ENCODE measurements around the gene ZFP1. TPM values are rescaled to one million over a fixed set of nuclear protein-coding genes. Genes with fewer than 3 reads are reported as not detected.
"Not testable (repeated sequence)": the region's sequence is repeated elsewhere in the genome, so short reads cannot be mapped to it uniquely, and the experiment has no call there.

The ZFP1 gene
- polyA plus RNA-seq, 5 donors, result 18.6 to 30.5 (median 22.0) TPM

GRCh38 chr16:75111961-75112733 lies 36.2 kb upstream of the ZFP1 start:
- no peak for DNase-seq

DNA sequence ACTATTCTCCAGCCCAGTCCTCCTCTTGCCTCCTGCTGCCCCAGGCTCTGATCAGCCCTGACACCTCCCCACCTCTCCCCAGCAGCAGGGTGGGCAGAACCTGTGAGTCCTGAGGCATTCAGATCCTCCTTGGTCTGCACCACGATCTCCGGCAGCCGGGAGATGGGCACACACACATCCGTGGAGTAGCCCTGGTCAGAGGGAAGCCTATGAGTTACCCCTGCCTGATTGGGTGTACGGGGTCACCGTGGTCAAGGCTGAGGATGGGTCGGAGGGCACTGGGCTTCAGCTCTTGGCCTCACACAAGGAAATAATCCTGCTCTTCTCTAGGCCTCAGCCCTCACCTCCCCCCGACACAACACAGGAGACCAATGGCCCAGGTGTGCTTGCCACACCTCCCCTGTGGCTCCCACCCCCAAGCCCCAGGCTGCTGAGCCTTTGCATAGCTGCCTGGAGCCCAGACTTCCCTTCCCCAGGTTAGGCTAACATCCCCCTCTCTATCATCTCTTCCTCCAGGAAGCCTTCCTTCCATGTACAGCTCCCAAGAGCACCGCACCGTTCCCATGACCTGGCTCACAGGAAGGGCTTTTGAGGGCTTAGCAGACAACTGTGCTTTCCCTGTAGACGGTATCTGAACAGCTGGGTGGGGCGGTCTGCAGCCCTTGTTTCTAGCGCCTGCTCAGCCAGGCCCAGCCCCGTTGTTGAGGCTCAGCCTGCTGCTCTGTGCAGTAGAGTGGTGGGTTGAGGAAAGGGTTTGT lies 35.4 kb upstream of the ZFP1 start:
- DNase-seq, result no peak

DNA sequence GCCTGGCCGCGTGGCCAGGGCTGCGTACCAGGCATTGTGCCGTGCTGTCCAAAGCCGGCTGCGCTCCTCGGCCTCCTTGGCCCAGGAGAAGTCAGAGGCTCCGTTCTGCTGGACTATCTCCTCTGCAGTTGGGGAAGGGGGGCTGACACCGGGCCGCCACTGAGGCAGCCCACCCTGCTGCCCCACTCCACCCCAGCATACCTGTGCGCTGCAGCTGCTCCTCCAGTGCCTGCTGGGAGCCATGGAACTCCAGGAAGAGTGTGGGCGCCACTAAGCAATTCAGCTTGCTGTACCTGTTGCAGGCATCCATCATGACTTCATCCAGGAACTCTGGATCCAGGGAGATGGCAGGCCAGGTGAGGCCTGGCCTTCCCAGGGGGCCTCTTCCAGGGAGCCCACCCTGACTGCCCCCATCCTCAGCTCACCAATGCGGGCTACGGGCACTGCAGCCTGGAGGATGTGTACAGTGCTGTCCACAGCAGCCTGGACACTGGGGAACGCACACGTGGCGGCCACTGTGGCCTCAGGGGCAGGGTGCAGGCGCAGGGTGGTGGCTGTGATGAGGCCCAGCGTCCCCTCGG lies 34.7 kb upstream of the ZFP1 start:
- DNase-seq, result no peak

DNA sequence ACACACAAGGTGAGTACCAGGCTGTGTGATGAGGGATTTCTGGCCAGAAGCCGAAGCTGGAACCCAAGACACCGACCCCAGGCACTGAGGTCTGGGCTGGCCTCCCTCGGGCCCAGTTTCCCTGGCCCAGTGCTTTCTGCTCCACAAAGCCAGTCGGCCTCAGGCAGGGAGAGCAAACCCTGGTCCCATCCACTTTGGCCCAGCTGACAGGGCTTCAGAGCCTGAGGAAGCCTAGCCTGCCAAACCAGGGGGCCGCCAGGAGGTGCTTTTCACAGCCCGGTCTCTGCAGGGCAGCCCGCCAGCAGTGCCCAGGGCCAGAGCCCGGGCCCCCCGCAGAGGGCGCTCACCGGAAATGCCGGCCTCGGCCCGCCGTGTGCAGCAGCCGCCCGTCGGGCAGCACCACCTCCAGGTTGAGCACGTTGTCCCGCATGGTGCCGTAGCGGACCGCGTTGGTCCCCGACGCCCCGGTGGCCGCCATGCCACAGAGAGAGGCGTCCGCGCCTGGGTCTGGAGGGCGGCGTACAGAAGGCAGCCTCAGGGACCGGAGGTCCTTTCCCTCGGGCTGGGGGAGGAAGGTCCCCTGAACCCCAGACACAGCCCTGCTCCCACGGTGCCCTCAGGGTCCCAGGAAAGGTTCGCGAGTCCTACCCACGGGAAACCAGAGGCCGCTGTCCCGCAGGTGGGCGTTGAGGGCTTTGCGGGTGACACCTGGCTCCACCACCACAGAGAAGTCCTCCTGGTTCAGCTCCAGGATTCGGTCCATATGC lies 34.0 kb upstream of the ZFP1 start:
- DNase-seq, result no peak

DNA sequence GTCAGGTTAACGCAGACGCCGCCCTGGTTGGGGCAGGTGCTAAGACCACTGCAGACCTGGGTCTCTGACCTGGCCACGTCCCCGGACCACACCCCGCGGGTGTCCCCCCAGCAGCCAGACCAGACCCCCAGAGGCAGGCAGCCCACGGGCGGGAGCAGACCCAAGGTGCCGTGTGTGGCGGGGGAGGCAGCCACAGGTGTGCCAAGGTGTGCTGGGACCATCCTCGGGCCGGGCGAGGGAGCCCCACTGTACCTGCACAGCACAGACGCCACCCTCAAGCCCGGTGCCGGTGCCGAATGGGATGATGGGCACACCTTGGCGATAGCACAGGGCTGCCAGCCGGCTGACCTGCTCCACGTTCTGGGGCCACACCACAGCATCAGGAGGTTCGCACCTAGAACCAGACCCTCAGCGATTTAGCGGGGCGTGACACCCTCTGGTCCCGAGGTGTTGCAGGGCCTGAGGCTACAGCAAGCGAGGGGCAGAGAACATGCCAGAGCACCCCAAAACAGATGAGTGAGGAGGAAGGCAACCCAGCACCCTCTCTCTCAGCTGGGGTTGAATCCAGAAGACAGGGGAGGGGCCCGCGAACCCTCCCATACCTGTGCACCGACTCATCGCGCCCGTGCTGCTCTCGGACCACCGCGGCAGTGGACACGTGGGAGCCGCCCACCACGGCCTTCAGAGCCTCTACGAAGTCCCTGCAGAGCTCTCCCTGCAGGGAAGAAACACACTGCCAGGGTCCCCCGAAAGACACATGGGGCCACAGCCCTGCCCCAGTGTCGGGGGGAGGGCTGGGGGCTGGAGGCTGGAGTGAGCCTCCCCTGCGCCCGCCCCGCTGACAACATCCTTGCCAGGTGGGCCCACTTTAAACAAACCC lies 33.1 kb upstream of the ZFP1 start:
- DNase-seq, result no peak

DNA sequence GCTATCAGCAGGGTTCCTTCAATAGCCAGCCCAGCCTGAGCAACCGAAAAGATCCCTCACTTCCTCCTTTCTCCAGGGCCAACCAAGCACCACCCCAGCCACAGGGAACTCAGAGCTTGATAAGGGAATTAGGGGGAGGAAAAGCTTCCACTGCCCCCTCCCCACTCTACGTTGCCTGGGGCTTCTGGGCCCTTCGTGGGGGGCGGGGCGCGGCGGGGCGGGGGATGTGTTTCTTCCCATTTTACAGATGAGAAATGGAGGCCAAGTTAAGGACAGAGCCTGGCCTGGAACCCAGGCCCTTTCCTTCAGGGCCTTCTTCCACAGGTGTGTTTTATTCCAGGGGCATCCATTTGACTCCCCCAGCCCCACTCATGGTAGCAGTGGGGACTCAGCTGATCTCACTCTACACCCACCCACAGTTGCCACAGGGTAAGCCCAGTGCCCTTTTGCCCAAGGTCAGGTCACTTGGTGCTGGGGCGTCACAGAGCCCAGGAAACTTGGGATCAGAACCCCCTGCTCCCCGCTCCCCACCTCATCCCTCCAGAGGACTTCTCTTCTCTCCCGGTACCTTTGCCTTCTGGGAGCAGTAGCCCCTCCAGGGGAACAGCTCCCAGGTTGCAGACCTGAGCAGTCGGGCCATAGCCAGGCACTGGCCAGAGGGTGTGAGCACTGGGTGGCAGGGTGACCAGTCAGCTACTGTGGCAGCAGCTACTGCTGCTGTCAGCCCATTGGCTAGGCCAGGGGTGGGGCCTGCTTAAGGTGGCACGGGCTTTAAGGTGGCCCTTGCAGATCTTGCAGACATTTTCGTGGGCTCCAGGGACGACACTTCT lies 32.0 kb upstream of the ZFP1 start, which contains the start of gene LDHD:
LDHD (minus strand) TSS at position 700 of the 830 bp plus-strand sequence; CDS start at position 640, 60 bp downstream.
- DNase-seq, result no peak

GRCh38 chr16:75116911-75117245 lies 31.4 kb upstream of the ZFP1 start:
- DNase-seq, result no peak

DNA sequence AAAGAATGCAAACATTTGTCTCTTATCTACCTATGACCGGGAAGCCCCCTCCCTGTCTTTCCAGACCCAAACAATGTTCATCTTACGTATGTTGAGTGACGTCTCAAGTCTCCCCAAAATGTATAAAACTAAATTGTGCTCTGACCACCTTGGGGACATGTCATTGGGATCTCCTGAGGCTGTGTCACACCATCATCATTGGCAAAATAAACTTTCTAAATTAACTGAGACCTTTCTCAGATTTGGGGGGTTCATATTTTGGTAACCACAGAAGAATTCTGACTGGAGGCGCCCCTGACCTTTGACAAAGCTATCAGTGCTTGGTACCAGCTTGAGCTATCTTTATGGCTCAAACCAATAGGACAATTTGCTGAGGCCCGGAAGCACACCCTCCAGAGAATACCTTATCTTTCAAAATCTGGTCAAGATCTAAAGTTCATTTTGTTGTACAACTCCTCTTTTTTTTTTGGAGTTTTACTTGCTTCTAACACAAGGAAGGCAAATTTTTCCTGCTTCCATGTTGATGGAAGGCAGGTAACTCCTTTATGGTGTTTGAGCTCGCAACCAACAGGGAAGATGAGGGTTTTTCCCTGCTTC lies 29.3 kb upstream of the ZFP1 start:
- DNase-seq, result no peak

- DNase-seq, result no peak
These were observed 28.1 kb upstream of the ZFP1 start for GRCh38 chr16:75120253-75120652.

GRCh38 chr16:75121949-75122568 lies 26.3 kb upstream of the ZFP1 start:
- DNase-seq, result no peak

DNA sequence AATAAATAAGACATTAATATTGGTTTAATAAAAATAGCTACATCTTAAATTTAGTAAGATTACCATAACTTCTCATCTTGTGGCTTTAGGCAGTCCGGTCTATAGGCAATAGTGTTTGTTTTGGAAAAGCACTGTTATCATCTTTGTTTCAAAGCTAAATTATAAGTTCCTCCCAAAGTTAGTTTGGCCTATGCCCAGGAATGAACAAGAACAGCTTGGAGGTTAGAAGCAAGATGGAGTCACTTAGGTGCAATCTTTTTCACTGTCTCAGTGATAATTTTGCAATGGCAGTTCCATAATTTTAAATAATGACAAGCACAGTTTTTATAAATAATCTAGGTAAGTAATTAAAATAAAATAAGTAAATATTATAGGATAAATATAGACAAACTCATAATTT lies 25.7 kb upstream of the ZFP1 start:
- no peak for DNase-seq

- no peak for DNase-seq
These were observed 20.5 kb upstream of the ZFP1 start for GRCh38 chr16:75127713-75128415.

DNA sequence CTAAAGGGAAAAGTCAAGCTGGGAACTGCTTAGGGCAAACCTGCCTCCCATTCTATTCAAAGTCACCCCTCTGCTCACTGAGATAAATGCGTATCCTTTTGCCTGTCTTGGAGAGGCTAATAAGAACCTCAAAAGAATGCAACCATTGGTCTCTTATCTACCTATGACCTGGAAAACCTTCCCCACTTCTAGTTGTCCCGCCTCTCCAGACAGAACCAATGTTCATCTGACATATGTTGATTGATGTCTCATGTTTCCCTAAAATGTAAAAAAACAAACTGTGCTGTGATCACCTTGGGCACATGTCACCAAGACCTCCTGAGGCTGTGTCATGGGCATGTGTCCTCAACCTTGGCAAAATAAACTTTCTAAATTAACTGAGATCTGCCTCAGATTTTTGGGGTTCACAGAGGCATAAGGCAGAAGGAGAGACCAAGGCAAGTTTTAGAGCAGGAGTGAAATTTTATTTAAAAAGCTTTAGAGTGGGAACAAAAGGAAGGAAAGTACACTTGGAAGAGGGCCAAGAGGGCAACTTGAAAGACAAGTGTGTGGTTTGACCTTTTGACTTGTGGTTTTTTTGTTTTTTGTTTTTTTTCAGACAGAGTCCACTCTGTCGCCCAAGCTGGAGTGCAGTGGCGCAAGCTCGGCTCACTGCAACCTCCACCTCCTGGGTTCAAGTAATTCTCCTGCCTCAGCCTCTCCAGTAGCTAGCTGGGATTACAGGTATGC lies 18.7 kb upstream of the ZFP1 start:
- DNase-seq, result not testable (repeated sequence)

GRCh38 chr16:75130150-75130771 lies 18.1 kb upstream of the ZFP1 start:
- no peak for DNase-seq

GRCh38 chr16:75131081-75131480 lies 17.2 kb upstream of the ZFP1 start:
- no peak for DNase-seq

DNA sequence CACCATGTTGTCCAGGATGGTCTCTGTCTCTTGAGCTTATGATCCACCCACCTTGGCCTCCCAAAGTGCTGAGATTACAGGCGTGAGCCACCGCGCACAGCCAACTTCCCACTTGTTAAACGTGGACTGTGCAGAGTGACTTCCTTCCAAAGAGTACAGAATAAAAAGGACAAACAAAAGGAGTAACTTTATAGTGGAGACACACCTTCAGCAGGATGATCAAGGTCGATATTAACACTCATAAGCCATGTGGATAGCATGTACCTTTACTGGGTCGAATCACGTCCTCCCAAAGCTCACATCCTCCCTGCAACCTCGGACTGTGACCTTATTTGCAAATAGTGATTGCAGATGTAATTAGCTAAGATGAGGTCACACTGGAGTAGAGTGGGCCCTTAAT lies 10.1 kb upstream of the ZFP1 start:
- no peak for DNase-seq

GRCh38 chr16:75138636-75139035 lies 9.7 kb upstream of the ZFP1 start:
- no peak for DNase-seq
